NCI-H345 treated with DMSO at 0.1 percent for 48 hours (cell line): ENCODE results near the gene PCGF3.
"Not testable (repeated sequence)": the region's sequence is repeated elsewhere in the genome, so short reads cannot be mapped to it uniquely, and the experiment has no call there.

Source experiments
- DNase-seq: peaks from one replicate; lab custom pipeline; 2025; ENCODE audit not compliant: unreplicated experiment; lab: John Stamatoyannopoulos, UW

The PCGF3 gene

GRCh38 chr4:780255-780654 lies 74.6 kb downstream of the PCGF3 start:
- not testable (repeated sequence) for DNase-seq

- DNase-seq, result no peak
These were observed 75.3 kb downstream of the PCGF3 start for GRCh38 chr4:780716-781492.

- peak; percentile 87 for DNase-seq
These were observed 76.0 kb downstream of the PCGF3 start for GRCh38 chr4:781493-782216.

GRCh38 chr4:784401-785331 lies 79.0 kb downstream of the PCGF3 start:
- DNase-seq, result no peak

- no peak for DNase-seq
These were observed 79.9 kb downstream of the PCGF3 start for GRCh38 chr4:785332-786073.

GRCh38 chr4:786074-786741 lies 80.6 kb downstream of the PCGF3 start:
- no peak for DNase-seq

GRCh38 chr4:786861-787300 lies 81.2 kb downstream of the PCGF3 start:
- DNase-seq, result no peak

- DNase-seq, result no peak
These were observed 81.9 kb downstream of the PCGF3 start for GRCh38 chr4:787561-787981.

GRCh38 chr4:788006-788635 lies 82.5 kb downstream of the PCGF3 start:
- DNase-seq, result no peak

- DNase-seq, result no peak
These were observed 83.1 kb downstream of the PCGF3 start for GRCh38 chr4:788636-789297.

- DNase-seq, result no peak
These were observed 84.2 kb downstream of the PCGF3 start for GRCh38 chr4:789571-790465.

- DNase-seq, result no peak
These were observed 84.8 kb downstream of the PCGF3 start for GRCh38 chr4:790466-790820.

GRCh38 chr4:791252-791897 lies 85.7 kb downstream of the PCGF3 start:
- no peak for DNase-seq

GRCh38 chr4:791898-792625 lies 86.4 kb downstream of the PCGF3 start:
- no peak for DNase-seq

- no peak for DNase-seq
These were observed 87.0 kb downstream of the PCGF3 start for GRCh38 chr4:792626-793092.

- no peak for DNase-seq
These were observed 87.6 kb downstream of the PCGF3 start for GRCh38 chr4:793093-793861.
